ENCODE measurements around the gene ATF3. TPM values are rescaled to one million over a fixed set of nuclear protein-coding genes. Genes with fewer than 3 reads are reported as not detected.
A peak's percentile ranks its signal among the peaks of the same experiment; 100 is the strongest.

Gene ATF3
- total RNA-seq, 2 experiments from 2014 or later: 10.4 to 12.7 TPM

- Histone ChIP-seq H3K9me3 (ENCODE audit: control insufficient read depth in 1 of 2, insufficient read depth in 1 of 2, low read length in 2 of 2) (no peaks in the 10 kb centered on the region), H3K27me3 (ENCODE audit: control insufficient read depth in 1 of 2, insufficient read depth in 2 of 2, low read length in 2 of 2) (no peaks in the 10 kb centered on the region), H3K4me3 (ENCODE audit: low read length) (no peak overlapping the region), H3K27ac (ENCODE audit: low read depth in 1 of 2, low read length in 2 of 2) (no peak overlapping the region), H3K4me1 (ENCODE audit: insufficient read depth, low read length) (peaks cover 9% of the 10 kb centered on the region), H3K36me3 (ENCODE audit: insufficient read depth, low read length) (no peaks in the 10 kb centered on the region)
- intact Hi-C loops (cut with DNase I, micrococcal nuclease): loop anchor here (1.0 to 5.0 kb wide), 4 partner anchors 93 to 331 kb away; no protein-coding TSS in a partner anchor
- H3K4me1 Mint-ChIP-seq (ENCODE audit: low read depth): no peaks in the 10 kb centered on the region
- ChIA-PET POLR2A (interaction anchor here (1.0 kb wide), 2 partner anchors 106 to 127 kb away, joined by 3 read pairs; partner anchors contain the start of genes NSL1 and TATDN3), CTCF (interaction anchor here (0.5 to 2.2 kb wide), 43 partner anchors 9 to 349 kb away, joined by 3 to 23 read pairs (median 4); partner anchors contain the start of genes NSL1 and TATDN3)
- H3K27ac Mint-ChIP-seq: no peak overlapping the region
- DNase-seq (no peak), ATAC-seq (ENCODE audit: poor library complexity) (no peak)
- H3K9me3 Mint-ChIP-seq: no peaks in the 10 kb centered on the region
- TF ChIP-seq CTCF (IDR thresholded peaks at IDR 0.05): no peak
- H3K36me3 Mint-ChIP-seq (ENCODE audit: low read depth): no peaks in the 10 kb centered on the region
- peak overlapping the region; percentile 38 for H3K4me3 Mint-ChIP-seq
- peaks cover 10% of the 10 kb centered on the region for H3K27me3 Mint-ChIP-seq
Observed at GRCh38 chr1:212664409-212665199, 56.0 kb downstream of the ATF3 start.

DNA sequence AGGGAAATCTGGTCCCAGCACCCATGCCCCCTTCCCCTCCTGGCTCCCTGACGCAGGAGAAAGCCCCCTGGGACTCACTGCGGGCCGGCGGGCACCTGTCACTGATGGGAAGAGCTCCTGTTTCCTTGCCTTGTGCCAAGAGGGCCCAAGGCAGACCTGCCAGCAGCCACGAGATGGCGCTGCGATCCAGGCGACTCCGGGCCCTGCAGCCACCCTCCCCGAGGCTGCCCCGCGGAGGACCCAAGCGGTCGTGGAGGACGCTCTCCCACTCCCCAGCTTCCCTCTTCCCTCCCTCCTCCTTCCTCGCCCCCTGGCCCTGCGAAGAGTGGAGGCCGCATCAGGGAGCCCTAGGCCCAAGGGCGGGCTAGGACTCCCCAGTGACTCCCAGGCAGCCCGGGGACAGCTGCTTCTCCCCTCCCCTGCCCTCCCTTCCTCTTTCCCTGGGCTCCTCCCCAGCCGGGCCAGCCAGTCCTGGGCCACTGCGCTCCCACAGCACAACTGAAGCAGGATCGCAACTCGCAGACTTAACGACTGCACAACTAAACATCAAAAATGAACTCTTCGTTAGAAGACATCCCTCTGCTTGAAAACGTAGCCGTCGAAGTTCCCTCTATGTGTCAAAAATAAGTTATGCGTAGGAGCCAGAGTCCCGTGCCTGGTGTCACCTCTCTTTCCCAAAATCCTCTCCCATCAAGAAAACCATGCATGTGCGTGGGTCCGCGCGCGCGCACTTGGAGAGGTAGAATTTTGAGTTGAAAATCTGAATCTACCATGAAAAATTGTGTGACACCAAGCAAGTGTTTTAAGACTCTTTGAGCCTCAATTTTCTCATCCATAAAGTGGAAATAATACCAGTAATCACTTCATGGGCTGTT lies 56.9 kb downstream of the ATF3 start:
- DNase-seq (peak; percentile 56 to 87 (median 72)), ATAC-seq (ENCODE audit: poor library complexity) (peak; percentile 96)
- Histone ChIP-seq H3K36me3 (ENCODE audit: insufficient read depth, low read length) (no peaks in the 10 kb centered on the region), H3K4me1 (ENCODE audit: insufficient read depth, low read length) (peaks cover 9% of the 10 kb centered on the region), H3K9me3 (ENCODE audit: control insufficient read depth in 1 of 2, insufficient read depth in 1 of 2, low read length in 2 of 2) (no peaks in the 10 kb centered on the region), H3K27ac (ENCODE audit: low read depth in 1 of 2, low read length in 2 of 2) (no peak overlapping the region), H3K27me3 (ENCODE audit: control insufficient read depth in 1 of 2, insufficient read depth in 2 of 2, low read length in 2 of 2) (no peaks in the 10 kb centered on the region), H3K4me3 (ENCODE audit: low read length) (peak overlapping the region; percentile 40)
- Mint-ChIP-seq H3K36me3 (ENCODE audit: low read depth) (no peaks in the 10 kb centered on the region), H3K4me3 (peak overlapping the region; percentile 81), H3K4me1 (ENCODE audit: low read depth) (no peaks in the 10 kb centered on the region), H3K27ac (no peak overlapping the region), H3K9me3 (no peaks in the 10 kb centered on the region), H3K27me3 (peaks cover 11% of the 10 kb centered on the region)
- intact Hi-C loops (cut with DNase I, micrococcal nuclease): loop anchor here (1.0 to 5.0 kb wide), 4 partner anchors 92 to 330 kb away; no protein-coding TSS in a partner anchor
- TF ChIP-seq CTCF (IDR thresholded peaks at IDR 0.05): peak; percentile 90
- ChIA-PET POLR2A (interaction anchor here (0.6 to 1.0 kb wide), 4 partner anchors 107 to 926 kb away, joined by 3 to 4 read pairs (median 3); partner anchors contain the start of genes NSL1 and TATDN3), CTCF (interaction anchor here (0.5 to 2.2 kb wide), 42 partner anchors 10 to 348 kb away, joined by 3 to 23 read pairs (median 4); partner anchors contain the start of genes NSL1 and TATDN3)

Measured in CD4-positive, alpha-beta T cell (primary cell).